ENCODE measurements around the gene RAB10. TPM values are rescaled to one million over a fixed set of nuclear protein-coding genes. Genes with fewer than 3 reads are reported as not detected.
"Not testable (repeated sequence)": the region's sequence is repeated elsewhere in the genome, so short reads cannot be mapped to it uniquely, and the experiment has no call there.

RAB10 gene
- total RNA-seq, 3 donors from 2014 or later, result 135 to 155 (median 146) TPM

GRCh38 chr2:26008851-26009566 lies 24.9 kb upstream of the RAB10 start:
- no peaks in the 10 kb centered on the region for H3K36me3 Mint-ChIP-seq (ENCODE audit: insufficient read depth)
- peaks cover 4% of the 10 kb centered on the region for H3K9me3 Mint-ChIP-seq
- no peak for ATAC-seq
- no peak overlapping the region for H3K4me3 Mint-ChIP-seq
- no peak for DNase-seq
- H3K4me1 Mint-ChIP-seq (ENCODE audit: low read depth), result no peaks in the 10 kb centered on the region
- no peaks in the 10 kb centered on the region for H3K27me3 Mint-ChIP-seq (ENCODE audit: low read depth)

GRCh38 chr2:26009567-26009963 lies 24.3 kb upstream of the RAB10 start:
- Mint-ChIP-seq H3K4me3 (no peak overlapping the region), H3K4me1 (ENCODE audit: low read depth) (no peaks in the 10 kb centered on the region), H3K36me3 (ENCODE audit: insufficient read depth) (no peaks in the 10 kb centered on the region), H3K27me3 (ENCODE audit: low read depth) (no peaks in the 10 kb centered on the region), H3K9me3 (peaks cover 4% of the 10 kb centered on the region)
- DNase-seq (no peak), ATAC-seq (no peak)

GRCh38 chr2:26010943-26011342 lies 22.9 kb upstream of the RAB10 start:
- H3K9me3 Mint-ChIP-seq, result peaks cover 4% of the 10 kb centered on the region
- H3K27me3 Mint-ChIP-seq (ENCODE audit: low read depth), result no peaks in the 10 kb centered on the region
- no peak overlapping the region for H3K4me3 Mint-ChIP-seq
- DNase-seq, result no peak
- H3K4me1 Mint-ChIP-seq (ENCODE audit: low read depth), result no peaks in the 10 kb centered on the region
- no peaks in the 10 kb centered on the region for H3K36me3 Mint-ChIP-seq (ENCODE audit: insufficient read depth)
- no peak for ATAC-seq

- Mint-ChIP-seq H3K4me1 (ENCODE audit: low read depth) (no peaks in the 10 kb centered on the region), H3K9me3 (peaks cover 4% of the 10 kb centered on the region)
These were observed 22.3 kb upstream of the RAB10 start for GRCh38 chr2:26011609-26011989.

GRCh38 chr2:26011990-26012856 lies 21.7 kb upstream of the RAB10 start:
- ATAC-seq (no peak), DNase-seq (no peak)
- Mint-ChIP-seq H3K4me1 (ENCODE audit: low read depth) (no peaks in the 10 kb centered on the region), H3K27me3 (ENCODE audit: low read depth) (no peaks in the 10 kb centered on the region), H3K9me3 (peaks cover 4% of the 10 kb centered on the region), H3K36me3 (ENCODE audit: insufficient read depth) (no peaks in the 10 kb centered on the region), H3K4me3 (no peak overlapping the region)

More at GRCh38 chr2:26011609-26011989, 22.3 kb upstream of the RAB10 start:
- DNase-seq (no peak), ATAC-seq (no peak)
- no peak overlapping the region for H3K4me3 Mint-ChIP-seq
- H3K36me3 Mint-ChIP-seq (ENCODE audit: insufficient read depth), result no peaks in the 10 kb centered on the region
- H3K27me3 Mint-ChIP-seq (ENCODE audit: low read depth), result no peaks in the 10 kb centered on the region

GRCh38 chr2:26013668-26014067 lies 20.2 kb upstream of the RAB10 start:
- H3K27me3 Mint-ChIP-seq (ENCODE audit: low read depth), result no peaks in the 10 kb centered on the region
- H3K36me3 Mint-ChIP-seq (ENCODE audit: insufficient read depth), result no peaks in the 10 kb centered on the region
- no peak for DNase-seq
- peaks cover 5% of the 10 kb centered on the region for H3K4me1 Mint-ChIP-seq (ENCODE audit: low read depth)
- peaks cover 4% of the 10 kb centered on the region for H3K9me3 Mint-ChIP-seq
- ATAC-seq, result no peak
- no peak overlapping the region for H3K4me3 Mint-ChIP-seq

GRCh38 chr2:26016012-26016705 lies 17.7 kb upstream of the RAB10 start:
- H3K4me3 Mint-ChIP-seq, result no peak overlapping the region
- H3K9me3 Mint-ChIP-seq, result no peaks in the 10 kb centered on the region
- peaks cover 5% of the 10 kb centered on the region for H3K4me1 Mint-ChIP-seq (ENCODE audit: low read depth)
- no peaks in the 10 kb centered on the region for H3K27me3 Mint-ChIP-seq (ENCODE audit: low read depth)
- no peaks in the 10 kb centered on the region for H3K36me3 Mint-ChIP-seq (ENCODE audit: insufficient read depth)
- DNase-seq (no peak), ATAC-seq (no peak)

GRCh38 chr2:26016706-26017045 lies 17.2 kb upstream of the RAB10 start:
- H3K9me3 Mint-ChIP-seq; H3K4me1 Mint-ChIP-seq (ENCODE audit: low read depth); ATAC-seq; H3K36me3 Mint-ChIP-seq (ENCODE audit: insufficient read depth); H3K27me3 Mint-ChIP-seq (ENCODE audit: low read depth); DNase-seq; H3K4me3 Mint-ChIP-seq: not testable (repeated sequence)

GRCh38 chr2:26017464-26018183 lies 16.3 kb upstream of the RAB10 start:
- no peaks in the 10 kb centered on the region for H3K27me3 Mint-ChIP-seq (ENCODE audit: low read depth)
- H3K36me3 Mint-ChIP-seq (ENCODE audit: insufficient read depth), result no peaks in the 10 kb centered on the region
- no peak for ATAC-seq
- H3K4me3 Mint-ChIP-seq, result no peak overlapping the region
- H3K9me3 Mint-ChIP-seq, result no peaks in the 10 kb centered on the region
- H3K4me1 Mint-ChIP-seq (ENCODE audit: low read depth), result peaks cover 5% of the 10 kb centered on the region
- no peak for DNase-seq

GRCh38 chr2:26018184-26019055 lies 15.5 kb upstream of the RAB10 start:
- Mint-ChIP-seq H3K9me3 (no peaks in the 10 kb centered on the region), H3K36me3 (ENCODE audit: insufficient read depth) (no peaks in the 10 kb centered on the region), H3K4me1 (ENCODE audit: low read depth) (peaks cover 5% of the 10 kb centered on the region), H3K27me3 (ENCODE audit: low read depth) (no peaks in the 10 kb centered on the region), H3K4me3 (no peak overlapping the region)
- ATAC-seq (peak; percentile 82 to 96), DNase-seq (peak; percentile 9)

GRCh38 chr2:26020231-26020640 lies 13.6 kb upstream of the RAB10 start:
- DNase-seq, result no peak
- Mint-ChIP-seq H3K4me1 (ENCODE audit: low read depth) (peaks cover 5% of the 10 kb centered on the region), H3K4me3 (no peak overlapping the region), H3K9me3 (no peaks in the 10 kb centered on the region), H3K27me3 (ENCODE audit: low read depth) (no peaks in the 10 kb centered on the region), H3K36me3 (ENCODE audit: insufficient read depth) (no peaks in the 10 kb centered on the region)
- no peak for ATAC-seq

- Mint-ChIP-seq H3K36me3 (ENCODE audit: insufficient read depth) (no peaks in the 10 kb centered on the region), H3K9me3 (no peaks in the 10 kb centered on the region), H3K27me3 (ENCODE audit: low read depth) (no peaks in the 10 kb centered on the region), H3K4me1 (ENCODE audit: low read depth) (no peaks in the 10 kb centered on the region), H3K4me3 (no peak overlapping the region)
- ATAC-seq (no peak), DNase-seq (no peak)
These were observed 9.6 kb upstream of the RAB10 start for GRCh38 chr2:26024260-26024659.

GRCh38 chr2:26025509-26025908 lies 8.4 kb upstream of the RAB10 start:
- ATAC-seq (no peak), DNase-seq (no peak)
- no peaks in the 10 kb centered on the region for H3K27me3 Mint-ChIP-seq (ENCODE audit: low read depth)
- H3K36me3 Mint-ChIP-seq (ENCODE audit: insufficient read depth), result no peaks in the 10 kb centered on the region
- H3K4me1 Mint-ChIP-seq (ENCODE audit: low read depth), result no peaks in the 10 kb centered on the region
- H3K4me3 Mint-ChIP-seq, result no peak overlapping the region
- H3K9me3 Mint-ChIP-seq, result no peaks in the 10 kb centered on the region
